HepG2 (cell line): ENCODE data around the gene ZBTB2. TPM values are rescaled to one million over a fixed set of nuclear protein-coding genes. Genes with fewer than 3 reads are reported as not detected.
A peak's percentile ranks its signal among the peaks of the same experiment; 100 is the strongest.

Source experiments
- ARNT ChIP-seq: fragments of 450-650 bp; IDR thresholded peaks from 2 replicates; pipeline ENCODE4 v1.6.1; 2017
- CENPX ChIP-seq: sonication (generic); formaldehyde crosslinking; IDR thresholded peaks from 2 replicates; pipeline ENCODE4 v1.9.0; 2021; ENCODE audit warnings: mild to moderate bottlenecking, missing genetic modification reagents, moderate library complexity
- HIVEP1 ChIP-seq: sonication (generic); formaldehyde crosslinking; IDR thresholded peaks from 2 replicates; pipeline ENCODE4 v1.4.0; 2020; ENCODE audit warnings: mild to moderate bottlenecking, missing genetic modification reagents
- HNRNPL ChIP-seq: fragments of 200-400 bp; formaldehyde crosslinking; IDR thresholded peaks from 2 replicates; pipeline ENCODE4 v1.6.1; 2017; ENCODE audit warnings: mild to moderate bottlenecking, low read depth, low read length
- KDM1A ChIP-seq: IDR thresholded peaks from 2 replicates; pipeline ENCODE4 v1.6.1; 2016; ENCODE audit warnings: missing compliant biosample characterization
- LCORL ChIP-seq, 2 experiments: fragments of 450-650 bp in 1 of 2; sonication (generic) in 1 of 2; formaldehyde crosslinking in 1 of 2; IDR thresholded peaks; 2 replicates each; pipeline versions ENCODE4 v1.5.0 to v1.6.1; 2017 to 2020; ENCODE audit warnings: antibody characterized with exemption in 1 of 2, missing genetic modification reagents in 1 of 2
- MAF1 ChIP-seq: sonication (generic); formaldehyde crosslinking; IDR thresholded peaks from 2 replicates; pipeline ENCODE4 v1.5.0; 2020; ENCODE audit warnings: missing genetic modification reagents, borderline replicate concordance
- MZF1 ChIP-seq: sonication (generic); formaldehyde crosslinking; IDR thresholded peaks from 2 replicates; pipeline ENCODE4 v1.8.1; 2023; ENCODE audit warnings: mild to moderate bottlenecking, missing genetic modification reagents, borderline replicate concordance
- NFE2L2 ChIP-seq: fragments of 150-350 bp; IDR thresholded peaks from 2 replicates; pipeline ENCODE4 v1.6.1; 2014; ENCODE audit warnings: low read length
- NONO ChIP-seq, 2 experiments: fragments of 450-650 bp in 1 of 2; sonication (generic) in 1 of 2; formaldehyde crosslinking in 1 of 2; IDR thresholded peaks in 1 of 2; conservative IDR thresholded peaks in 1 of 2; 2 replicates each; pipeline versions ENCODE4 v1.6.1 to v1.8.0; 2017 to 2022; ENCODE audit warnings: mild to moderate bottlenecking in 1 of 2, missing genetic modification reagents in 1 of 2, moderate library complexity in 1 of 2
- NR2F2 ChIP-seq: IDR thresholded peaks from 2 replicates; pipeline ENCODE4 v1.6.1; 2012; ENCODE audit warnings: low read depth, inconsistent platforms, borderline replicate concordance
- SMARCE1 ChIP-seq: fragments of 450-650 bp; IDR thresholded peaks from 2 replicates; pipeline ENCODE4 v1.6.1; 2017; ENCODE audit warnings: borderline replicate concordance
- STAG1 ChIP-seq: sonication (generic); formaldehyde crosslinking; IDR thresholded peaks from 2 replicates; pipeline ENCODE4 v1.4.0; 2020; ENCODE audit warnings: missing genetic modification reagents
- ZFY ChIP-seq: sonication (generic); formaldehyde crosslinking; IDR thresholded peaks from 2 replicates; pipeline ENCODE4 v1.4.0; 2020; ENCODE audit warnings: missing genetic modification reagents
- ZNF441 ChIP-seq: sonication (generic); formaldehyde crosslinking; IDR thresholded peaks from 2 replicates; pipeline ENCODE4 v1.7.0; 2021; ENCODE audit warnings: missing genetic modification reagents, borderline replicate concordance
- ZNF510 ChIP-seq: sonication (generic); formaldehyde crosslinking; IDR thresholded peaks from 2 replicates; pipeline ENCODE4 v1.4.0; 2020; ENCODE audit warnings: low read depth, mild to moderate bottlenecking, missing genetic modification reagents
- ZNF558 ChIP-seq: sonication (generic); formaldehyde crosslinking; IDR thresholded peaks from 2 replicates; pipeline ENCODE4 v1.9.0; 2022; ENCODE audit warnings: mild to moderate bottlenecking, missing genetic modification reagents, borderline replicate concordance
- ZNF616 ChIP-seq: sonication (generic); formaldehyde crosslinking; IDR thresholded peaks from 2 replicates; pipeline ENCODE4 v1.5.0; 2020; ENCODE audit warnings: low read depth, mild to moderate bottlenecking, missing genetic modification reagents
- ZNF644 ChIP-seq: IDR thresholded peaks from 2 replicates; pipeline ENCODE4 v1.6.1; 2016; ENCODE audit warnings: low read depth
- ZNF724P ChIP-seq: sonication (generic); formaldehyde crosslinking; IDR thresholded peaks from 2 replicates; pipeline ENCODE4 v1.8.0; 2022; ENCODE audit warnings: missing genetic modification reagents, borderline replicate concordance
- ZNF768 ChIP-seq: sonication (generic); formaldehyde crosslinking; IDR thresholded peaks from 2 replicates; pipeline ENCODE4 v1.4.0; 2020; ENCODE audit warnings: missing genetic modification reagents
- ZNF772 ChIP-seq: sonication (generic); formaldehyde crosslinking; IDR thresholded peaks from 2 replicates; pipeline ENCODE4 v1.5.0; 2020; ENCODE audit warnings: mild to moderate bottlenecking, missing genetic modification reagents
- ZSCAN25 ChIP-seq: sonication (generic); formaldehyde crosslinking; IDR thresholded peaks from 2 replicates; pipeline ENCODE4 v1.8.0; 2022; ENCODE audit warnings: mild to moderate bottlenecking, missing genetic modification reagents
- polyA plus RNA-seq, 8 experiments: library from polyadenylated mRNA; depleted of rRNA in 3 of 8; stranded (reverse) in 7 of 8; unstranded in 1 of 8; fragments of >200 nt; fragmentation: Illumina TruSeq in 4 of 8; extraction: Trizol in 4 of 8; gene quantifications; 2 replicates each; pipeline versions ENCODE4 v1.2.1 to v1.2.3, GENCODE V29; 2011 to 2016; ENCODE audit warnings: low read depth in 4 of 8, missing spikeins in 1 of 8, mixed read lengths in 1 of 8; ENCODE audit not compliant: insufficient read depth in 1 of 8
- total RNA-seq, 5 experiments: library from RNA; depleted of rRNA; stranded (reverse); fragments of >200 nt; fragmentation: Illumina TruSeq; extraction: Trizol; gene quantifications; 2 replicates each; pipeline ENCODE4 v1.2.3, GENCODE V29; 2016; ENCODE audit warnings: low read depth in 1 of 5
- TF ChIP-seq, protein P1 (sequence below): sonication (generic); formaldehyde crosslinking; IDR thresholded peaks from 2 replicates; pipeline ENCODE4 v1.4.0; 2020; ENCODE audit warnings: mild to moderate bottlenecking, missing genetic modification reagents, borderline replicate concordance
- TF ChIP-seq, protein P2 (sequence below): sonication (generic); formaldehyde crosslinking; IDR thresholded peaks from 2 replicates; pipeline ENCODE4 v1.5.1; 2020; ENCODE audit warnings: missing genetic modification reagents, mild to moderate bottlenecking, borderline replicate concordance

ZBTB2 gene
- total and polyA plus RNA-seq, 2 of the 13 experiments (the other 11 are each of a cell fraction or from before 2014, with no cell fraction given): 15.4 to 22.8 TPM

GRCh38 chr6:151325075-151326050 lies 66.0 kb downstream of the ZBTB2 start (continued):
- TF ChIP-seq HNRNPL: 0 out of 2 replicates have a peak, but pooled peaks have one; percentile 57
- no peak for TF ChIP-seq CENPX (CRISPR knock-in tag)
- TF ChIP-seq SMARCE1: no peak
- TF ChIP-seq KDM1A (CRISPR knock-in tag): no peak
- no peak for TF ChIP-seq ARNT
- no peak for TF ChIP-seq ZFY (CRISPR knock-in tag)
- no peak for TF ChIP-seq ZNF644 (CRISPR knock-in tag)
- no peak for TF ChIP-seq ZNF724P (CRISPR knock-in tag)
- TF ChIP-seq ZNF441: no peak
- TF ChIP-seq, protein P1, sequence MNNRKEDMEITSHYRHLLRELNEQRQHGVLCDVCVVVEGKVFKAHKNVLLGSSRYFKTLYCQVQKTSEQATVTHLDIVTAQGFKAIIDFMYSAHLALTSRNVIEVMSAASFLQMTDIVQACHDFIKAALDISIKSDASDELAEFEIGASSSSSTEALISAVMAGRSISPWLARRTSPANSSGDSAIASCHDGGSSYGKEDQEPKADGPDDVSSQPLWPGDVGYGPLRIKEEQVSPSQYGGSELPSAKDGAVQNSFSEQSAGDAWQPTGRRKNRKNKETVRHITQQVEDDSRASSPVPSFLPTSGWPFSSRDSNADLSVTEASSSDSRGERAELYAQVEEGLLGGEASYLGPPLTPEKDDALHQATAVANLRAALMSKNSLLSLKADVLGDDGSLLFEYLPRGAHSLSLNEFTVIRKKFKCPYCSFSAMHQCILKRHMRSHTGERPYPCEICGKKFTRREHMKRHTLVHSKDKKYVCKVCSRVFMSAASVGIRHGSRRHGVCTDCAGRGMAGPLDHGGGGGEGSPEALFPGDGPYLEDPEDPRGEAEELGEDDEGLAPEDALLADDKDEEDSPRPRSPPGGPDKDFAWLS (CRISPR knock-in tag): no peak
- no peak for TF ChIP-seq LCORL (IDR thresholded peaks at IDR 0.05)
- no peak; the same call in 1 of the 2 replicates for TF ChIP-seq LCORL (CRISPR knock-in tag; IDR thresholded peaks at IDR 0.05)
- no peak for TF ChIP-seq NFE2L2
- TF ChIP-seq ZNF616 (CRISPR knock-in tag): no peak
- TF ChIP-seq ZSCAN25 (CRISPR knock-in tag): peak; percentile 40; the same call in 1 of the 2 replicates
- TF ChIP-seq MZF1: no peak
- TF ChIP-seq NONO (IDR thresholded peaks at IDR 0.05): no peak
- TF ChIP-seq NONO (CRISPR knock-in tag; conservative IDR thresholded peaks at IDR 0.05): 0 out of 2 replicates have a peak, but pooled peaks have one; percentile 37
- no peak for TF ChIP-seq STAG1 (CRISPR knock-in tag)
- TF ChIP-seq ZNF510 (CRISPR knock-in tag): no peak
- peak; percentile 64; the same call in 1 of the 2 replicates for TF ChIP-seq HIVEP1
- no peak for TF ChIP-seq NR2F2
- no peak for TF ChIP-seq ZNF772 (CRISPR knock-in tag)
- TF ChIP-seq ZNF768: peak; percentile 38; the same call in 1 of the 2 replicates
- TF ChIP-seq ZNF558 (CRISPR knock-in tag): no peak
- TF ChIP-seq MAF1 (CRISPR knock-in tag): no peak
- TF ChIP-seq, protein P2, sequence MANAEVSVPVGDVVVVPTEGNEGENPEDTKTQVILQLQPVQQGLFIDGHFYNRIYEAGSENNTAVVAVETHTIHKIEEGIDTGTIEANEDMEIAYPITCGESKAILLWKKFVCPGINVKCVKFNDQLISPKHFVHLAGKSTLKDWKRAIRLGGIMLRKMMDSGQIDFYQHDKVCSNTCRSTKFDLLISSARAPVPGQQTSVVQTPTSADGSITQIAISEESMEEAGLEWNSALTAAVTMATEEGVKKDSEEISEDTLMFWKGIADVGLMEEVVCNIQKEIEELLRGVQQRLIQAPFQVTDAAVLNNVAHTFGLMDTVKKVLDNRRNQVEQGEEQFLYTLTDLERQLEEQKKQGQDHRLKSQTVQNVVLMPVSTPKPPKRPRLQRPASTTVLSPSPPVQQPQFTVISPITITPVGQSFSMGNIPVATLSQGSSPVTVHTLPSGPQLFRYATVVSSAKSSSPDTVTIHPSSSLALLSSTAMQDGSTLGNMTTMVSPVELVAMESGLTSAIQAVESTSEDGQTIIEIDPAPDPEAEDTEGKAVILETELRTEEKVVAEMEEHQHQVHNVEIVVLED: 0 out of 2 replicates have a peak, but pooled peaks have one; percentile 26
